Endothelial cell of umbilical vein (primary cell): ENCODE data around the gene SMR3A. TPM values are rescaled to one million over a fixed set of nuclear protein-coding genes. Genes with fewer than 3 reads are reported as not detected.

Experiments
- BruUV-seq: library from RNA; stranded (reverse); fragments of 400-500 nt; replicated peaks from 2 replicates; lab custom pipeline; 2021; lab: Mats Ljungman, UMichigan
- CTCF ChIA-PET: fragments of 300-600, 350-600 bp; sonication (Branson Sonifier 250); formaldehyde crosslinking; loops from one replicate; lab custom pipeline; 2021; ENCODE audit warnings: antibody characterized with exemption, inconsistent platforms; lab: Charles Lee
- POLR2A ChIA-PET: fragments of 300-600, 350-600 bp; sonication (Branson Sonifier 250); formaldehyde crosslinking; loops from one replicate; lab custom pipeline; 2021; ENCODE audit warnings: antibody characterized with exemption, inconsistent platforms; lab: Charles Lee
- DNase-seq: peaks from one replicate; pipeline ENCODE4 v3.0.0-alpha.2; 2011; ENCODE audit warnings: low read depth, low spot score
- FAIRE-seq: peaks from 2 replicates; lab custom pipeline; 2011; peaks lifted over from hg19 to GRCh38; lab: Jason Lieb, UNC
- H2AFZ ChIP-seq: 2 replicates; pipeline ENCODE4 v1.6.0; 2012; ENCODE audit warnings: low read depth, low read length, control low read depth, inconsistent platforms
- H3K27ac ChIP-seq: 2 replicates; pipeline ENCODE4 v1.5.1; 2011; ENCODE audit warnings: low read depth, mild to moderate bottlenecking, control low read depth, low read length, moderate library complexity; ENCODE audit not compliant: insufficient read depth
- H3K27me3 ChIP-seq, 2 experiments: 2 replicates each; pipeline versions ENCODE4 v1.6.0 to v1.6.1; 2011; ENCODE audit warnings: low read length in 2 of 2, mixed read lengths in 1 of 2; ENCODE audit not compliant: control insufficient read depth in 2 of 2, insufficient read depth in 2 of 2
- H3K36me3 ChIP-seq, 2 experiments: 2 replicates in 1 of 2; 3 replicates in 1 of 2; pipeline ENCODE4 v1.5.1; 2011; ENCODE audit warnings: low read length in 2 of 2, mild to moderate bottlenecking in 1 of 2, moderate library complexity in 1 of 2; ENCODE audit not compliant: control insufficient read depth in 2 of 2, insufficient read depth in 2 of 2; ENCODE audit errors: extremely low read depth in 1 of 2
- H3K4me1 ChIP-seq: 3 replicates; pipeline ENCODE4 v1.5.1; 2011; ENCODE audit warnings: mild to moderate bottlenecking, low read length; ENCODE audit not compliant: control insufficient read depth, insufficient read depth; ENCODE audit errors: extremely low read depth
- H3K4me2 ChIP-seq: 2 replicates; pipeline ENCODE4 v1.6.1; 2011; ENCODE audit warnings: low read length, control low read depth, mixed read lengths; ENCODE audit not compliant: insufficient read depth
- H3K4me3 ChIP-seq, 3 experiments: fragments of 200-600 bp in 1 of 3; sonication (generic), shearing (Covaris generic) in 1 of 3; replicated peaks in 1 of 3; 2 replicates each; pipeline ENCODE4 v1.5.1; 2011 to 2016; ENCODE audit warnings: control low read depth in 3 of 3, low read length in 3 of 3, mild to moderate bottlenecking in 2 of 3, inconsistent platforms in 1 of 3, low read depth in 1 of 3, moderate library complexity in 1 of 3; ENCODE audit not compliant: insufficient read depth in 1 of 3
- H3K79me2 ChIP-seq: 2 replicates; pipeline ENCODE4 v1.6.0; 2012; ENCODE audit warnings: low read length, inconsistent platforms; ENCODE audit not compliant: control insufficient read depth, insufficient read depth
- H3K9ac ChIP-seq: replicated peaks from 2 replicates; pipeline ENCODE3; 2011; ENCODE audit warnings: low read length, control low read depth; ENCODE audit not compliant: insufficient read depth; ENCODE audit errors: extremely low read depth
- H3K9me1 ChIP-seq: replicated peaks from 3 replicates; pipeline ENCODE4 v1.6.0; 2011; ENCODE audit warnings: mild to moderate bottlenecking, low read length; ENCODE audit not compliant: control insufficient read depth, insufficient read depth; ENCODE audit errors: extremely low read depth
- H3K9me3 ChIP-seq: replicated peaks from 2 replicates; pipeline ENCODE4 v1.5.1; 2012; ENCODE audit warnings: low read length, inconsistent platforms; ENCODE audit not compliant: control insufficient read depth, insufficient read depth
- H4K20me1 ChIP-seq: replicated peaks from 2 replicates; pipeline ENCODE3; 2011; ENCODE audit warnings: mild to moderate bottlenecking, low read length; ENCODE audit not compliant: control insufficient read depth, insufficient read depth; ENCODE audit errors: extremely low read depth
- EZH2 ChIP-seq: IDR thresholded peaks from 2 replicates; pipeline ENCODE4 v1.6.1; 2012; ENCODE audit warnings: borderline replicate concordance, low read depth, mild to moderate bottlenecking, moderate library complexity, low read length, inconsistent platforms; ENCODE audit not compliant: severe bottlenecking
- FOS ChIP-seq: IDR thresholded peaks from 2 replicates; pipeline ENCODE4 v1.6.1; 2011; ENCODE audit warnings: mild to moderate bottlenecking, low read length, moderate library complexity, borderline replicate concordance; ENCODE audit not compliant: insufficient read depth
- GATA2 ChIP-seq: IDR thresholded peaks from 2 replicates; pipeline ENCODE4 v1.7.0; 2011; ENCODE audit warnings: low read depth, mild to moderate bottlenecking, moderate library complexity, mixed read lengths, low read length; ENCODE audit not compliant: insufficient read length, insufficient read depth
- JUN ChIP-seq: IDR thresholded peaks from 2 replicates; pipeline ENCODE4 v1.6.1; 2011; ENCODE audit warnings: borderline replicate concordance, low read depth; ENCODE audit not compliant: insufficient read length, insufficient read depth
- MYC ChIP-seq: IDR thresholded peaks from one replicate; pipeline ENCODE4 v1.6.1; 2011; ENCODE audit warnings: mild to moderate bottlenecking, low read depth, low read length
- POLR2A ChIP-seq: IDR thresholded peaks from 2 replicates; pipeline ENCODE4 v1.6.1; 2012; ENCODE audit warnings: low read depth, mild to moderate bottlenecking, control low read depth, low read length
- POLR2AphosphoS5 ChIP-seq: IDR thresholded peaks from 2 replicates; pipeline ENCODE4 v1.6.1; 2012; ENCODE audit warnings: low read depth, mild to moderate bottlenecking, control low read depth, low read length, moderate library complexity; ENCODE audit not compliant: insufficient read depth
- dilution Hi-C: fragments of 300-500 bp; cut with MboI; formaldehyde crosslinking; loops from one replicate; pipeline ENCODE4 v1.15.0; 2019; ENCODE audit warnings: low sequenced_read_pairs; ENCODE audit not compliant: extremely low pct_ligation_motif_present
- intact Hi-C: fragments of 100-400 bp; cut with micrococcal nuclease; formaldehyde crosslinking; loops from one replicate; pipeline ENCODE4 v1.10.0; 2022
- polyA plus RNA-seq, 4 experiments: library from polyadenylated mRNA; depleted of rRNA in 3 of 4; stranded (reverse) in 3 of 4; unstranded in 1 of 4; fragments of >200 nt; gene quantifications; 2 replicates each; pipeline versions ENCODE4 v1.2.1 to v1.2.3, GENCODE V29; 2011 to 2012; ENCODE audit warnings: missing spikeins in 1 of 4
- total RNA-seq: library from RNA; stranded (reverse); gene quantifications from 2 replicates; pipeline ENCODE4 v1.2.3, GENCODE V29; 2021
- TF ChIP-seq, protein P1 (sequence below), 2 donors: IDR thresholded peaks; 1 replicate in 1 of 2; 2 replicates in 1 of 2; pipeline ENCODE4 v1.5.1; 2011; ENCODE audit warnings: low read length in 2 of 2, mild to moderate bottlenecking in 2 of 2, moderate library complexity in 2 of 2, control low read depth in 1 of 2, inconsistent platforms in 1 of 2, low read depth in 1 of 2; ENCODE audit not compliant: insufficient read depth in 1 of 2; ENCODE audit errors: extremely low read depth in 1 of 2
- TF ChIP-seq, protein P2 (sequence below): IDR thresholded peaks from 2 replicates; pipeline ENCODE4 v1.6.1; 2011; ENCODE audit not compliant: insufficient read depth, insufficient read length

SMR3A gene
- total and polyA plus RNA-seq, 2 donors (not counting 3 experiments of a cell fraction or from before 2014, with no cell fraction given): not detected

GRCh38 chr4:70334681-70335080, 25.9 kb upstream of the SMR3A start, which contains the start of gene CABS1:
TSS of gene CABS1 (plus strand) at chr4:70334981. CDS start at chr4:70335040, 59 bp downstream.
- Histone ChIP-seq H3K9ac (no peak within 1 kb of the TSS), H3K79me2 (no peaks in the 10 kb centered on the region), H3K27ac (no peak within 1 kb of the TSS), H3K4me3 (no peak within 1 kb of the TSS), H3K4me1 (no peaks in the 10 kb centered on the region), H3K27me3 (no peaks in the 10 kb centered on the region), H3K9me1 (no peaks in the 10 kb centered on the region), H3K9me3 (no peaks in the 10 kb centered on the region), H3K4me2 (no peak within 1 kb of the TSS), H4K20me1 (no peaks in the 10 kb centered on the region), H2AFZ (no peak within 1 kb of the TSS), H3K36me3 (no peaks in the 10 kb centered on the region)
- dilution Hi-C loops: no loop called here
- TF ChIP-seq JUN: no peak
- TF ChIP-seq MYC: no peak
- TF ChIP-seq GATA2: no peak
- TF ChIP-seq EZH2: no peak
- no peak for TF ChIP-seq POLR2AphosphoS5
- TF ChIP-seq, protein P1, sequence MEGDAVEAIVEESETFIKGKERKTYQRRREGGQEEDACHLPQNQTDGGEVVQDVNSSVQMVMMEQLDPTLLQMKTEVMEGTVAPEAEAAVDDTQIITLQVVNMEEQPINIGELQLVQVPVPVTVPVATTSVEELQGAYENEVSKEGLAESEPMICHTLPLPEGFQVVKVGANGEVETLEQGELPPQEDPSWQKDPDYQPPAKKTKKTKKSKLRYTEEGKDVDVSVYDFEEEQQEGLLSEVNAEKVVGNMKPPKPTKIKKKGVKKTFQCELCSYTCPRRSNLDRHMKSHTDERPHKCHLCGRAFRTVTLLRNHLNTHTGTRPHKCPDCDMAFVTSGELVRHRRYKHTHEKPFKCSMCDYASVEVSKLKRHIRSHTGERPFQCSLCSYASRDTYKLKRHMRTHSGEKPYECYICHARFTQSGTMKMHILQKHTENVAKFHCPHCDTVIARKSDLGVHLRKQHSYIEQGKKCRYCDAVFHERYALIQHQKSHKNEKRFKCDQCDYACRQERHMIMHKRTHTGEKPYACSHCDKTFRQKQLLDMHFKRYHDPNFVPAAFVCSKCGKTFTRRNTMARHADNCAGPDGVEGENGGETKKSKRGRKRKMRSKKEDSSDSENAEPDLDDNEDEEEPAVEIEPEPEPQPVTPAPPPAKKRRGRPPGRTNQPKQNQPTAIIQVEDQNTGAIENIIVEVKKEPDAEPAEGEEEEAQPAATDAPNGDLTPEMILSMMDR (IDR thresholded peaks at IDR 0.05; ENCODE audit: extremely low read depth in 1 of 2, insufficient read depth in 1 of 2, low read depth in 1 of 2, low read length in 2 of 2): no peak
- no peak for TF ChIP-seq POLR2A
- TF ChIP-seq FOS: no peak
- TF ChIP-seq, protein P2, sequence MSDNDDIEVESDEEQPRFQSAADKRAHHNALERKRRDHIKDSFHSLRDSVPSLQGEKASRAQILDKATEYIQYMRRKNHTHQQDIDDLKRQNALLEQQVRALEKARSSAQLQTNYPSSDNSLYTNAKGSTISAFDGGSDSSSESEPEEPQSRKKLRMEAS: no peak
- intact Hi-C loops: no loop called here
- POLR2A ChIA-PET: no interaction called here
- no peak for DNase-seq
- BruUV-seq: no TSS peak
- FAIRE-seq: no peak
- CTCF ChIA-PET: no interaction called here
